ENCODE measurements around the gene RECQL5.

RECQL5 gene

DNA sequence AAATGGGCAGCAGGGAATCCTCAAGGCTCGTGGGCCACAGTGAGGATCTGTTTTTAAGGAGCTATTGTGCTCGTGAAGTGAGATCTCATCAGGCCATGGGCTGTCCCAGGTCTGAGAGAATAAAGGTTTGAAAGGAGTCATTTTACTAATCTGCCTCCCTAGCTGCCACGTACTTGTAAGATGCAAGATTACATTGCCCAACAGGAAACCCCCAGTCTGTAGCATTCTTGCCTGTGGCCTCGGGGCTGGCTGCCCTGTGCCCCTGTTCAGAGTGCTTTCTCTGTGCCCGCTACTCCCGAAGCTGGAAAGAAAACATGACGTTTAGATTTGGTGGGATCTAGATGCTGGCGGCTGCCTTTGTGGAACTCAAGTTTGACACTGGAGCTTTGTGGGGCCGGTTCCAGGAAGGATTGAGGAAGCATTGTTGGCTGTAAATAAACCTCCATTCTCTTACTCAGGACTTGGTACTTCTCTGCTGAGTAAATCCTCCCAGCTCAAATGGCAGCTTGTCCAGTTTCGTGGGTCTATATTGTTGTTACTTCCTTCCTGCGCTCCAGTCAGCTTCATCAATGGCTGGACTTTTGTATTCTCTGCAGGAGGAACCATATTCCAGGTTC is 21.4 kb upstream of the RECQL5 start:
- in situ Hi-C loops (cut with HindIII; ENCODE audit: low sequenced_read_pairs) = no loop called here

DNA sequence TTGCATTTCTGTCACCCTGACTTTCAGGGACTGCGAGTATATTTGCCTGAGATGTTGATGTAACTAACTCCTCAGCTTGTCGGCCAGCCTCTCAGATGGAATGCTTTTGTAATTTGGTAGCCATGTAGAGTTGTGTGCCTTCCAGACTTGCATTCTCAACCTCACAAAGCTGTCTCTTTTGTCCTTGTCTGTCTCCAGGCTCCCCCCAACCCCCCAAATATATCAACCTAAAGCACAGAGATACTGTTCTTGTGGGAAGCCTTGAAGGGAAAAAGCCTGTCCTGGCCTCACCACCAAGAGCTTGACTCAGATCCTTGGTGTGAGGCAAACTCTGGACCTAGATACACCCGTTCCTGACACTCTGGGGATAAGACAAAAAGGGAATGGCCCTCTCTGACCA is 18.5 kb upstream of the RECQL5 start:
- in situ Hi-C loops (cut with HindIII; ENCODE audit: low sequenced_read_pairs) = no loop called here

DNA sequence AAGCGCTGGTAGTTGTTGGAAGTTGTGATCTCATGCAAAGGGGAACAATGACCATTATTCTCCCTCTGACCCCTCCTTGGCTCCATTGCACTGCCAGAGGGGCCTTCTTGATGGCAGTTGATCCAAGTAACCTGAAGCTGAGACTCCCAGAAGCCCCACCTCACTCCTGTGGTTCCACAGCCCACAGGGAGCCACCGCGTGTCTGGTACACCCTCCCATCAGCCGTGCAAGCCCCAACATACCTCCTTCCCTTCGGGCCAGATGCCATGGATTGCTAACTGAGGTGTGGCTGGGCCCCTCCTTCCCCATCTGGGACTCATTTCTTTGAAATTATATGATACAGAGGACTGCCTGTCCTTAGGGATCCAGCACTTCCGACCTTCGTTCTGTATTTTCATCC is 18.0 kb upstream of the RECQL5 start:
- in situ Hi-C loops (cut with HindIII; ENCODE audit: low sequenced_read_pairs) = loop anchor here (5.0 kb wide), 1 partner anchor 57 kb away; no protein-coding TSS in a partner anchor

DNA sequence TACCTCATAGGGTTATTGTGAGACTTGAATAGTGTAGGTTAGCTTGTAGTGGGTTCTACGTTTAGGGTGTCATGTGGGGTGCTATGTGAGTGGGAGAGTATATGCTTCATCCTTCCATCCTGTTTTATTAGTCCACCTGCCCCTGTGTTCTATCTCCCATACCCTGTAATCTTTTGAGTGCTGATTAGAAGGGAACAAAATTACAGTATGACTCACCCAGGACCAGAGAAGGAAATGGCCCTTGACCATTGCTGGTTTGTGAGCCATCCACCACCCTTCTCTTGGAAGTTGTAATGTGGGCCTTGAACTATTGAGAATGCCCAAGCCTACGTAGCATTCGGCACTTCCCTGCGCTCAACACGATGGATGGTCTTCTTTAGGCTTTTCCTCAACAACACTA is 17.3 kb upstream of the RECQL5 start:
- in situ Hi-C loops (cut with HindIII; ENCODE audit: low sequenced_read_pairs) = loop anchor here (5.0 kb wide), 1 partner anchor 58 kb away; no protein-coding TSS in a partner anchor

DNA sequence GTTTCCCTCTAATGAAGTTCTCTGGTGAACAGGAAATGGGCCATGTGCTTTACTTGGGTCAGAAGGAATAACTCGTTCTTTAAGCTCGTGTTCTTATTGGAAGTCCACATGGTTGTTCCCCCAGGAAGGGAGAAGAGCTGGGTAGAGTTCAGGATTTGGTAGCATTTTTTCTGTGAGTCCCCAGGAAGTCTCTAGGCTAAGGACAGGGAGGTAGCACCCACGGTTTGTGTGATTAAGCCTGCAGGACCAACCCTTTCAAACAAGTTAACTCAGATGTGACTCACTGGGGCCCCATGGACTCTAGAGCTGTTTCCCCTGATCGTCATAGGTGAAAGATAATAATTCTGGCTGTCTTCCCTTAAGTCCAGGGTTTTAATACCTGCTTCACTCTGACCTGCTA is 16.6 kb upstream of the RECQL5 start:
- in situ Hi-C loops (cut with HindIII; ENCODE audit: low sequenced_read_pairs) = loop anchor here (5.0 kb wide), 1 partner anchor 59 kb away; no protein-coding TSS in a partner anchor

DNA sequence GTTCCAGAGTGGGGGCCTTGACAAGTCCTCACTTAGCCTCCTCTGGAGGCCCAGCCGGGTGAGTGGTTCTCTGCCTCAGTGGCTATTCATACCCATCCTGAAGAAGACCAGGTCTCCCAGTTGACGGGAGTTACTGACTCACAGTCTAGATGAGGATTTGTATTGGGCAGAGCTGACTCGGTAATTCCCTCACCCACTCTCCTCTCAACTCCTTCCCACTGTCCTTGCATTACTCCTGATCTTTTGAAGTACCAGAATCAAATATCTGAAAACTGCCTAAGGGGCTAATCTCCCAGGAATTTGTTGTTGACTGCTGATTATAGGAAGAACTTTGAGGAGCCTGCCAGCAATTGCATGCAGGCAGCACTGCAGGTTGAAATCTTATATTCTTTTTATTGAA is 14.3 kb upstream of the RECQL5 start:
- in situ Hi-C loops (cut with HindIII; ENCODE audit: low sequenced_read_pairs) = loop anchor here (5.0 kb wide), 1 partner anchor 61 kb away; no protein-coding TSS in a partner anchor

DNA sequence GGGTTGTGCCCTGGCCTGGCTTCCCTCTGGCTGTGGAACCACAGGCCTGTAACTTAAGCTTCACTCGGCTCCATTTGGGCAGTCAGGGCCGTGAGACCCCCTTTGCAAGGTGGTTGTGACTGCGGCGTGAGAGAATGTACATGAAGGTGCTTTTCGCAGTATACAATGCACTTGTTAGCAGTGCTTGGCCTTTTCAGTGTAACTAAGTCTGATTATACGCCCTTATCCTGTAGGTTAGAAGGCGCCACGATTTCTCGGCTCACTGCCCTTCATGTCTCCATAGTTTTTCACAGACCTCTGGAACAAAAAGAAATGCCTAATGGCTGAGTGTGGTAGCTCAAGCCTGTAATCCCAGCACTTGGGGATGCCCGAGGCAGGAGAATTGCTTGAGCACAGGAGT is 13.5 kb upstream of the RECQL5 start:
- in situ Hi-C loops (cut with HindIII; ENCODE audit: low sequenced_read_pairs) = loop anchor here (5.0 kb wide), 1 partner anchor 62 kb away; no protein-coding TSS in a partner anchor

DNA sequence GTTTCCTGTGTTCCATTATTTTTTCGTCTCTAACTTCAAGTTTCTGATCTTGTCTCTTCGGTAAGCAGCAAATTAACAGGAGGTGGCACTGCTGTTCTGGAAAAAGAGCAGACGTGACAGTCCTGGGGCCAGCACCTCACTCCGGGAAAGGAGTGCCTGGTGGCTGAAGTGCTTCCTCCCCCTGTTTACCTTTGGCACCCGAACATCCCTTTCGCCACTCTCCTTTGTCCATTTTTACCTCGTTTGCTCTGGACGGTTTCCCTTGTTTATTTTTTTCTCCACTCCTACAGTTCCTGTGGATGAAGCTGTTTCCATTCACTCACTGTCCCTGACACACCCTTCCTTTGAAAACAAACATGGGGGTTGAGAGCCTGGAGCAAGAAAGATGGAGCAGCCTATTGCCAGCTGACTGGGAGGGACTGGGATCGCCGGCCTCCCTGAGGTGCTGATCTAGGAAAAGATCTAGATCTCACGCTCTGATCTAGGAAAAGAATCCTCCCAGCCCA is 12.8 kb upstream of the RECQL5 start:
- in situ Hi-C loops (cut with HindIII; ENCODE audit: low sequenced_read_pairs) = loop anchor here (5.0 kb wide), 1 partner anchor 63 kb away; no protein-coding TSS in a partner anchor

DNA sequence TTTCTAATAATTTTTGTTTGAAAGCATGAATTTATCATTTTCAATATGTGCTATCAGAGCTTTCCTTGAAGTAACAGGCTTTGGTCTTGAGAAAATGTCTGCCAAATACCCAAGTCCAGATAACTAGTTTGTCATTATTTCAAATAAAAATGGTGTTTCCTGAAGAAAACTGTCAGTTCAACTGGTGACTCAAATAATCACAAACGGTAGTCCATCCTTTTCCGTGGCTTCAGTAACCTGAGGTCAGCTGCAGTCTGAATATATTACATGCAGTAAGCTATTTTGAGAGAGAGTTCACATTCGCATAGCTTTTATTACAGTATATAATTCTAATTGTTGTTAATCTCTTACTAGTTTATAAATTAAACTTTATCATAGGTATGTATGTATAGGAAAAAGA is 9.5 kb upstream of the RECQL5 start:
- in situ Hi-C loops (cut with HindIII; ENCODE audit: low sequenced_read_pairs) = no loop called here

DNA sequence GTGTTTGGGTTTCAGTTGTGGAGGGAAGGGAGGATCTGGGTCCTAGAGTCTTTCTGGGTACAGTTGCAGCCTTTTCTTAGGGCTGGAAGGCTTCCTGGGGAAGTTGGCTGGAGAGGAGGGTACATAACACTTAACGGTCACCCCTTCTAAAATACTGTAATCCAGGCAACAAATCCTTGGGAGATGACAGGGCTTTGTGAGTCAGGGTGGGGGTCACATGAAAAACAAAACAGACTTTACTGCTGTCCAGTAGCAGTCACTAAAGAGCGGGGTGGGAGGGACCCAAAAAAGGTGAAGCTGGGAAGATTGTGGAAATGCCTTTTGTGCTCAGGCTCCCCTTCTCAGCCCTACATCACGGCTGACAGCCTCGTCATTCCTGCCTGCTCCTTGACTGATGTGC is 6.5 kb upstream of the RECQL5 start:
- in situ Hi-C loops (cut with HindIII; ENCODE audit: low sequenced_read_pairs) = no loop called here

DNA sequence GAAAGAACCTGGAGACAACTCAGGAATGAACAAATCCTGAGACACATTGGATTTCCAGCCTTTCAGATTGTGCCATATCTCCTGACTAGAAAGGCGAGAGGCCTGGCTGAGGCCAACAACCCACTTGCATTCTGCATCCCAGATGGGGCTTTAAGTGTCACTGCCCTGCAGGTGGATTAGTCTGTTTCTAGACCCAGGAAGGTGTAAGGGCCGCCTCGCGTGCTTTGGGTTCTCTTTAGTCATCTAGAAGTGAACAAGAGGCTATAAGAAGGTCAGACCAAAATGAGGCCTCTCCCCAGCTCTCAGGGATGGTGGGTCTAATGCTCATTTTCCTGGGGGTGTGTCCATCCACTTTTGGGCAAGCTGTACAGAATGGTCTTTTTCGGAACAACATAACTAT is 5.1 kb upstream of the RECQL5 start:
- in situ Hi-C loops (cut with HindIII; ENCODE audit: low sequenced_read_pairs) = no loop called here

DNA sequence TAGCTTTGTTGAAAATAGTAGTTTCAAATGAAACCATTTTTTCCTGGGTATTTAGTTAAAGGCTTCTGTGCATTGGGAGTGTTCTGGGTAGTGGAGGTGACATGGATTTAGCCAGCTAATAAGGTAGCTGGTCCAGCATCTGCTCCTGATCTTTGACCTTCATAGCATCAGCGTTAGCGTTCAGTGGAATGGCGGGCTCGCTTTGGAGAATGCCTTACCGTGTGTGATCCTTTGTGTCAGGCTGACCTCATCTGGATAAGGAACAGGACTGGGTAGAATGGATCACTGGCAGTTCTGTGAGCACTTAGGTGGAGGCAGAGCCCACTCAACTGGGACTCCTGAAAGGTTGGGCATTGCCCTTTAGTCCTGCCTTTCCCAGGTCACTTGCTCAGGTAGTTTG is 3.9 kb upstream of the RECQL5 start:
- in situ Hi-C loops (cut with HindIII; ENCODE audit: low sequenced_read_pairs) = no loop called here

DNA sequence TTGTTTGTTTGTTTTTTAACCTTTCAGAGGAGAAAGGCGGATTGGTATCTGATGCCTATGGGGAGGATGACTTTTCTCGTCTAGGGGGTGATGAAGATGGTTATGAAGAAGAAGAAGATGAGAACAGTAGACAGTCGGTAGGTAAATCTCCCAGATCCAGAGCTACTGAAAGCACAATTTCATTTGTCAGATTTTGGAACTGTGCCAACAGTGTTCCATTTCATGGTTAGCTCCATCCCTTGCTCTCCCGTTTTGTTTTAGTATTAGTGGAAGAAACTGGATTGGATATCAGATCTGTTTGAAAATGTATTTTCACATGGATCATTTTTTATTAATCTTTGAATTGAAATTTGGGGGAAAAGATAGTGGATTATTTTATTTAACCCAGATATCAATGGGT is 1.5 kb upstream of the RECQL5 start:
- in situ Hi-C loops (cut with HindIII; ENCODE audit: low sequenced_read_pairs) = no loop called here

DNA sequence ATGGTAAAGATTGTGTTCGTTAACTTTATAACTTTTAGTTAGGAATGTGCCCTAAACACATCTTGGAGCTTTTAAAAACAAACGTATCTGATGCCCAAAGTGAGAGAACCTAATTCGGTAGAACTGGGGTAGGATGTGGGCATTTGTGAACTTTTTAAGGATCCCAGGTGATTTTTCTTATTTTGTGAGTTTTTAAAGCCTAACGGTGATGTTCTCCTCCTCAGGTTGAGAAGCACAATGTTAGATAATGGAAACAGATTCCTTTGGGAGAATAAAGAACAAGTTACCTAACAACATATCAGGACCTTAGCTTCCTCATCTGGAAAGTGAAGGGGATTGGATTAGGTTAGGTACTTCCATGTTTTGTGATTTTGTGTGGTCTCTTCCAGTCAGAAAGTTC is 871 bp upstream of the RECQL5 start:
- in situ Hi-C loops (cut with HindIII; ENCODE audit: low sequenced_read_pairs) = no loop called here

DNA sequence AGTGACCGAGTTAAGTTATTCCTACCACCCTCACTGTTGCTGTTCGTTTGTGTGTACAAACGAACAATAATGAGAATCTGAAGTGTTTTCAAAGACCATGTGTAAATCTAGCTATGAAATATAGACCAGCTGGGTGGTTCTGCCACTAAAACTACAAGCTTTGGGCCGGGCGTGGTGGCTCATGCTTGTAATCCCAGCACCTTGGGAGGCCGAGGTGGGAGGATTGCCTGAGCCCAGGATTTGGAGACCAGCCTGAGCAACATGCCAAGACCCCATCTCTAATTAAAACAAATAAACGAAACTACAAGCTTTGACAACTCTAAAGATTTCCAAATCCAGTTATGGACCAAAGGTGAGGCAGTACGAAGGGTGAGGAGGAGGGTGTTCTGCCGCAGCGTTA is 973 bp downstream of the RECQL5 start:
- in situ Hi-C loops (cut with HindIII; ENCODE audit: low sequenced_read_pairs) = no loop called here

DNA sequence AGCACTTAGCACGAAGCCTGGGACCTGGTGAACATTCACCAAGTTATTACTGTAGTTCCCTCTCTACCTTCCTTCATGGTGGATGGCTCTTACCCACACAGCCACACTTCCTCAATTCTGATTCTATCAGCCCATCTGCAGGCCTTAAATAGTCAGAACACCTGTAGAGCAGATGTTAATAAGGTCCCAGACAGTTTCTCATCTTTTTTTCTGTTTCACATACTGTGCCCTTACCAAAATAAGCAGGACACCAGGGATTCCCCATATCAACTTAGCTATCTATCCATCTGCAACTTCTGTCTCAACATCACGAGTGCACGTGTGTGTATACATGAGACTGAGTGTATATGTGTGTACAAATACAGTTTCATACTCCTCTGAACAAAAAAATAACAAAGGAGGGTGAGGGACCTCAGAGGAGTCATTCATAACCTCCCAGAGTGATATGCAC is 2.8 kb downstream of the RECQL5 start:
- in situ Hi-C loops (cut with HindIII; ENCODE audit: low sequenced_read_pairs) = no loop called here

DNA sequence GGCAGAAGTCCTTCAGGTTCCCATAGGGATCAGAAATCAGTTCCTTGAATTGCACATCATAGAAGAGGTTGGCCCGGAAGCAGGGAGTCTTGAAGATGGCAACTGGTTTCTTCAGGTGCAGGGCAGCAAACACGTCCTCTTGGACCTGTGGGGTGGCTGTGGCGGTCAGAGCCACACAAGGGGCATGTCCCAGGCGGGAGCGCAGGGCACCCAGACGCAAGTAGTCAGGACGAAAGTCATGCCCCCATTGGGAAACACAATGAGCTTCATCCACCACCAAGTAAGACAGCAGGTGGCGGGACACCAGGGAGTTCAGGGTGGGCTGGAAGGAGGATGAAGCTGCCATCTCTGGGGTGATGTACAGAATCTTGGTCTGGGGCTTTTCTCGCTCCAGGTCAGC is 4.4 kb downstream of the RECQL5 start:
- in situ Hi-C loops (cut with HindIII; ENCODE audit: low sequenced_read_pairs) = no loop called here

DNA sequence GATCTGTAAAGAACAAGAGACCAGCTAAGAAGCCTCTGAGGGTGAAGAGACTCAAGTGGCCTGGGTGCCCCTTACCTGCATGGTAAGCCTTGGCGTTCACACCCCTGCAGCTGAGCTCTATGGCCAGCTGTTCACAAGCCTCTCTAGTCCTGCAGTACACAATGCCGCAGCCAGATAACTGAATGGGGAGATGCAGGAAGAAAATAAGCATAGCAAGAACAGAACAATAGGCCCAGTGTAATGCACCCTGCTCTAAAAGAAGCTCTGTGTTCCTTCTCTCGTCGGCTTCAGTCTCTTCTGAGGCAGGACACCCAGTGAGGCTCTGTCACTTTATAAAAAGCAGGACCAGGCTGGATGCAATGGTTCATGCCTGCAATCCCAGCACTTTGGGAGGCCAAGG is 5.4 kb downstream of the RECQL5 start:
- in situ Hi-C loops (cut with HindIII; ENCODE audit: low sequenced_read_pairs) = no loop called here

DNA sequence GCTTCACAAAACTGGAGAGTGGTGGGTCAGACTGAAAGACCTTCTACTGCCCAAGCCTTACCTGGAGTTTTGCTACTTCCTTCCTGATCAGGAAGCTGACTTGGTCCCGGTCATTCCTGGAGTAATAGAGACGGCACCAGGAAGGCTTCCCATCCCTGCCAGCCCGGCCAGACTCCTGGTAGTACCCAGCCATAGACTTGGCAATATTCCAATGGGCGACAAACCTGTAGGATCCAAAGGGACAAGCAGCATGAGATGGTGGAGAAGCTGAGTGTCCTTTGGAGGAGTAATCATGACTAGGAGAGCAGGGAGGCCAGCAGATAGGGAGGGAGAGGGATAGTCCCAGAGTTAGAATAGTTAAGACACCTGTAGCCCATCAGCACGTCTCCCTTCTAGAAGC is 8.7 kb downstream of the RECQL5 start:
- in situ Hi-C loops (cut with HindIII; ENCODE audit: low sequenced_read_pairs) = no loop called here

DNA sequence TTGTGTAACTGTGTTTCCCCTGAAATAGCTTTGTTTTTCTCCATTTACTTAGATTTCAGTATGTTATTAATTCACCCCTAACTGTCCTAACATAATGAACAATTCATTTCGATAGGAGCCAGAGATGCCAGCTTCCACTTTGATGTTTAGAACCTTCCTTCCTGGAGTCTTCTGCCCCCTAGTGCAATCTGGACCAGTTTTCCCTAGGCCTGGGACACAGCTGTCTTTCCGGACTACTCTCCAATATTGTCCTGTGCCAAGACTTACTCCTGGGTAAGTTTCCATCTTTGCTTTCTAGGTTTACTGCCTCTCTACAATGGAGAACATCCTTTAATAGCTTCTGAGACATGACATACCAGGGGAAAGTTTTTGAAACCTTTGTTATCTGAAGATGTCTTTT is 12.8 kb downstream of the RECQL5 start:
- in situ Hi-C loops (cut with HindIII; ENCODE audit: low sequenced_read_pairs) = no loop called here

DNA sequence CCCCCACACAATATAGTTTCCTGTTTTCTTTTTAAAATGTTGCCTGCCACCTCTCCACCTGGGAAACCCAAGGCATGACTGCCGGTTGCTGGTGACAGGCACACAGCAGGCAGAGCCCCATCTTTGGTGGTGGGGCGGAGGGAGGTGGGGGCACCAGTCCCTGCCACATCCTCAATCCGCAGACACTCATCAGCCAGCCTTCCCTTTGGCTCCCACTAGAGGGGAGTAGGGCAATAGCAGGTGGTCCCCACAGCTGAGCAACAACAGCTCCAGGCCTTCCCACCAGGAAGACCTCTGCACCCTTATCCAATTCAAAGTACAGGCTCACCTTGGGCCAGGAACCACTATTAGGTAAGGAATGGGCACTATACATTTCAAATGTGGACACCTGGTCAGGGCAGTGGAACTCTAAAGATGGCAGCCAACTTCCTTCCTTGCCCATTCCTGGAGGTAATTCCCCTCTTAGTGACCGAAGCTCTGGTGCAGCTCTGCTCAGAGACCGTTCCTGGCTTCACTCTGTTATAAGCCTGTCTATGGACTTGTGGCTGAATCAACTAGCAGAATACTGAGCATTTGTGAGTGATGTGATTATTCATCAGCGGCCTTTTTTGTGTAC is 13.9 kb downstream of the RECQL5 start:
- in situ Hi-C loops (cut with HindIII; ENCODE audit: low sequenced_read_pairs) = no loop called here

DNA sequence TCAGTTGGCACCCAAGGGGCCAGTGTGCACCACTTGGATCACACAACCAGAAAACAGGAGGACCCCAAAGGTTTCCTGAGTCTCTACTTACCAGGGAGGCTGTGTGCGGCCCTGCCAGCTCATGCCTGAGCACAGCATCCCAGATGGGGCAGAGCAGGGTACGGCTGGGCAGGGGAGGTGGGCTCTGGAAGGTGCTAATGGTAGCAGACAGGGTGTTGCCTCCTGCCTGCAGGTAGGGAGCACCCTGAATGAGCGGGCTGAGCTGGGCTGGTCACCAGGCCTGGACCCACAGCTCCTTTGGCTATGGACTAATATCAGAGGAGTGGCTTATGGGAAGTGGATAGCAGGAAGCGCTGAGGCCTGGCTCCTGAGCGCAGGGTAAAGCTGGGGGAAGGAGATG is 14.6 kb downstream of the RECQL5 start:
- in situ Hi-C loops (cut with HindIII; ENCODE audit: low sequenced_read_pairs) = no loop called here

Data from endothelial cell of hepatic sinusoid (primary cell).